Activated T-helper 1 cell treated with anti-CD3 and anti-CD28 coated beads, Interleukin-2, amount 50 U/mL, for 16 hours (primary cell): ENCODE data around the gene SYNGR4.

Experiments
- DNase-seq, 2 donors: peaks; one replicate each; pipeline ENCODE4 v3.0.0-alpha.2; 2020; ENCODE audit warnings: low read depth in 1 of 2, low spot score in 1 of 2

The SYNGR4 gene

DNA sequence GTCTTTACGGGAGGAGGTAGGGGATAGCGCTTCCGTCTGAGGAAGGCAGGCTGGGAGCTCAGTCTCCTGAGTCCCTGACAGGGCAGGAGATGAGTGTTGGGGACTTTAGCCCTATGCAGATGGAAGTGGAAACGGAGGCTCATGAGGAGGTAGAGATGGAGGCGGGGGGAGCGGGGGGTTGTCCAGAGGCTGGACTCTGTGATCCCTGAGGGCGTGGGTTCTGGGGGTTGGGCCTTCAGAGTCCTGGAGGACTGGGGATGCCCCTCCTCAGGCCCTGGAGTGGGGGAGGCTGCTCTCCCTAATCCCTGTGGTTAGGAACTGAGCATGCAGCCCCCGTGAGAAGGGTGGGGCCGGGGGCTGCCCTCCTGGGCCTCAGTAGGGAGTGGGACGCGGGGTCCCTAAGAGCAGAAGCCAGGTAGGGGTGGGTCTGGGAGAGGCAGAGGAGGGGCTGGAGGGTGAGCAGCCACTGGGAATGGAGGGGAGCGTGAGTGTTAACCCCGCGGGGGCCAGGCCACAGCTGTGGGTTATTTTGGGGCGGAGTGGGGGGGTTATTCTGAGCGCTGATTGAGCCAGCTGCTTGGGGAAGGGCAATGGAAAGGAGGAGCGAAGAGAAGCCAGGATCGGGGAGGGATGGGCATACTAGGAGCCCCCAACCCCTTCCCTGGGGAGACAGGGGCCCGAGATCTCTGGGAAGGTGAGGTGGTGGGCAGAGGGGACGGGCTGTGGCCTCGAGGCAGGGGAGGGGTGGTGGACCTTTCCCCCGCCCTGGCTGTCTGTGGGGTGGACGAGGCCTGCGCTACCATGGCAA lies 32.1 kb downstream of the SYNGR4 start:
- no peak for DNase-seq

DNA sequence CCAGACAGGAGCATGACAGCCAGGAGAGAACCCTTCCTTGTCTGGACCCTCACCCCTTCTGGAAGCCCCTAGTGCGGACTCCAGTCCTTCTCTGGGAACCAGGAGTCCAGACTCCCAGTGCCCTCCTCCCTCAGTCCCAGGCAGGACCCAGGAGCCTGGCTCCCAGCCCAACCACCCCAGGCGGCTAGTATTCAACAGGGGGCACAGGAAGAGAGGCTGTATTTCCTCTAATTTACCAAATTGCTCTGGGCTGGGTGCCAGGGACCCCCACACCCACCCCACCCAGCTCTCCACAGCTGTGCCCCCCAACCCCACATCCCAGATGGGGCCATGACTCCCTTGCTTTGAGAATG lies 32.6 kb downstream of the SYNGR4 start:
- DNase-seq, result no peak

- no peak for DNase-seq
Observed at GRCh38 chr19:48397263-48398101, 33.3 kb downstream of the SYNGR4 start.

DNA sequence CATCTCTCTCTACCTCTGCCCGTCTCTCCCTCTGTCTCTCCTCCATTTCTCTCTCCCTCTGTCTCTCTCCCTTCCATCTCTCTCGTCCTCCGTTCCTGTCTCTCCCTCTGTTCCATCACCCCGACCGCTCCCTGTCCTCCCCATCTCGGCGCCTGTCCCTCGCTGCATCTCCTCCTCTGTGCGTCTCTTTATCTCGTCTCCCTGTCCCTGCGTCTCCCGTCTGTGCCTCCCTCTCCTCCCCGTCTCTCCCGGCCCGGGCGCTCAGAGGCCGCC lies 33.9 kb downstream of the SYNGR4 start:
- DNase-seq, result no peak

GRCh38 chr19:48398375-48399235 lies 34.4 kb downstream of the SYNGR4 start:
- peak; percentile 78 to 81 for DNase-seq

GRCh38 chr19:48400018-48400742 lies 36.0 kb downstream of the SYNGR4 start:
- no peak for DNase-seq

DNA sequence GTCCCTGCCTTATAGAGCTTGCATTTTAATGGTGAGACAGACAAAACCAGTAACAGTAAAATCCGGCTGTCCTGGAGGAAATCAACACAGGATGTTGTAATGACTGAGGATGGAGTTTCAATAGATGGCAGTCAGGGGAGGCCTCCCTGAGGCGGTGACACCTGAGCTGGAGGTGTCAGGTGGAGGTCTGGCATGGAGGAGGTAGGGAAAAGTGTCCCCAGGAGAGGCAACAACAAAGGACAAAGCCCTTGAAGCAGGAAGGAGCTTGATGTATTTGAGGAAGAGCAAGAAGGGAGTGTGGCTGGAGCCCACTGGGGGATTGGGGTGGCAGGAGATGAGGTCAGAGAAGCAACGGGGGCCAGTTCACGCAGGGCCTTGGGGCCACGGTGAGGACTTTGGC lies 37.1 kb downstream of the SYNGR4 start:
- DNase-seq, result no peak

DNA sequence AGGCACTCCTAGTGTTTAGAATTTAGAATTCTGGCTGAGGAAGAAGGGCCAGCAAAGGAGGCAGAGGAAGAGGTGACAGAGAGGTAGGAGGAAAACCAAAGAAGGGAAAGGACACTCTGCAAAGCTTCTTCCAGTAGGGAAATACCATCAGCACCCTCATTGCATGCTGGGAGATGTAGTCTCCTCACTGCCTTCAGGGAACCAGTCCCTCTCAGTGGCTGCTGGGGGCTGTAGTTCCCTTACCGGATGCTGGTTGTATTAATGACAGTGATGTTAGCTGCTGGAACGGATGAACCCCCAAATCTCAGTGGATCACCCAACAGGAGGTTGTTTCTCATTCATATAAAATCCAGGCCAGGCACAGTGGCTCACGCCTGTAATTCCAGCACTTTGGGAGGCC lies 39.4 kb downstream of the SYNGR4 start:
- DNase-seq, result no peak

DNA sequence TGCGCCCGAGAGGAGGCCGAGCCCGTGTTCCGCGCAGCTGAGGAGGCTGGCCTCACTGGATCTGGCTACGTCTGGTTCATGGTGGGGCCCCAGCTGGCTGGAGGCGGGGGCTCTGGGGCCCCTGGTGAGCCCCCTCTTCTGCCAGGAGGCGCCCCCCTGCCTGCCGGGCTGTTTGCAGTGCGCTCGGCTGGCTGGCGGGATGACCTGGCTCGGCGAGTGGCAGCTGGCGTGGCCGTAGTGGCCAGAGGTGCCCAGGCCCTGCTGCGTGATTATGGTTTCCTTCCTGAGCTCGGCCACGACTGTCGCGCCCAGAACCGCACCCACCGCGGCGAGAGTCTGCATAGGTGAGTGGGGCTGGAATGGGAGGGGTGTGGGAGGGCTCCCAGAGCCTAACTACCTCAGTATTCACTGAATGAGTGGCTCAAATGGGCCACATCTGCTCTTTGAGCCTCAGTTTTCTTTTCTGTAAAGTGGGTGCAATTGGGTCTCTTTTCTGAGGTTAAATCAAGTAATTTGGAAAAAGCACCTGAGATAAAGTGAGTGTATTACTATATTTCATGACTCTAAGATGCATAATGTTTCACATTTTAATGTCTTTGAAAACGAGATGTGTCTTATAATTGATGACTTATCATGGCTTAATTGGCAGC lies 41.0 kb downstream of the SYNGR4 start:
- DNase-seq, result no peak

DNA sequence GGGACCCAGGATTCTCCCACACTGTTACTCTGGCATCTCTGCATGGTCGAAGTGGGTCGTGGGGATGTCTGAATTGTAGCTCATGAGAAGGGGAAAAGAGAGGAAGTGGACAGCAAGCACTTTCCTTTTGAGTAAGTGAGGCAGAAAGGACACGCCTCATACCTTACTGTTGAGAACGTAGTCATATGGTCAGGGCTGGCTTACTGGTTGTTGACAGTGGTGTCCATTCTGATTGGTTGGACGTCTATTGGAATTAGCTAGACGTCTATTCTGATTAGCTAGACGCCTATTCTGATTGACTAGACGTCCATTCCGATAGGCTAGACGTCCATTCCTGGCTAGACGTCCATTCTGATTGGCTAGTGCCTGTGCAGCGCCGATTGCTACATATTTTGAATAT lies 41.7 kb downstream of the SYNGR4 start:
- DNase-seq, result no peak

GRCh38 chr19:48413879-48414587 lies 49.9 kb downstream of the SYNGR4 start:
- DNase-seq, result no peak

GRCh38 chr19:48415395-48415794 lies 51.2 kb downstream of the SYNGR4 start:
- DNase-seq, result peak in 1 of 2 donors; percentile 47

DNA sequence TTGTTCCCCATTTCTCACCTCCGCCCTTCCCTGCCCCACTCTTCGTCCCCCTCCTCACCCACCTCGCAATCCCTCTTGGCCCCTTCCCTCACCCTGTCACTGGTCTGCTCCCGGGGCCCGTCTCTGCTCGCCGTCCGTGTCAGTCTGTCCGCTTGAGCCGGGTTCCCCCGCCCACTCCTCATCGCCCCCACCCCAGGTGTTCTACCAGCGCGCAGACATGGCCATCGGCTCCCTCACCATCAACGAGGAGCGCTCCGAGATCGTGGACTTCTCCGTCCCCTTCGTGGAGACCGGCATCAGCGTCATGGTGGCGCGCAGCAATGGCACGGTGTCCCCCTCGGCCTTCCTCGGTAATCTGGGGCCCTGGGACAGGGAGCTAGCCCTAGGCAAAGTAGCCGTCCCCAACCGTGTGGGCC lies 51.6 kb downstream of the SYNGR4 start:
- no peak for DNase-seq

- DNase-seq, result no peak
Observed at GRCh38 chr19:48417421-48417820, 53.3 kb downstream of the SYNGR4 start.

DNA sequence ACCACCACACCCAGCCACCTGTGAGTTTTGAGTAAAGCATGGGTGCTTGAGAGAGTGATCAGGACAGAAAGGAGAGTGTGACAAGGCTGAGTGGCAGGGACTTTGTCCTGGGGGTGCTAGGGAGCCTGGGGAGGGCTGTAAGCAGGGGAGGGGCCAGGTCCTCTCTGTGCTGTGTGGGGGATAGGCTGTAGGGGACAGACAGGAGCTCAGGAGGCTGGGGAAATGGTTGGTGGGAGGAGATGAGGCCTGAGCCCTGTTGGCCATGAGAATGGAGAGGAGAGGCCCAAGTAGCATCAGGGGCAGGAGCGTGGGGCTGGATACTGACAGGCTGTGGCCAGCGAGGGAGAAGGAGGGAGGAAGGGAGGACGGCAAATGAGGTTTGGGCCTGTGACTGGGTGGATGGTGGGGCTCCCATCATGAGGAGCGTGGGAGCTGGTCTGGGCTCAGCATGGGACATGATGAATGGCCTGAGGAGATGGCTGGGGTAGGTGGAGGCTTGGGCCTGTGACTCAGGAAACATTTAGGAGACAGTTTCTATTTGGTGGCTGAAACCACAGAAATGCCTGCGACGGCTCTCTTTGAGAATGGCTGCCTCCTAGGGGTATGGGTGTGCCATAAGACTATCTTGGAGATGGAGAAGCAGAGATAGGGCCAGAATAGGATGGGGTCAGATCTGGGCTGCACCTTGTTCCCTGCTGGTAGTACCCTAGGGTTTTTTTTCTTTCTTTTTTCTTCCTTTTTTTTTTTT lies 54.3 kb downstream of the SYNGR4 start:
- DNase-seq, result no peak

DNA sequence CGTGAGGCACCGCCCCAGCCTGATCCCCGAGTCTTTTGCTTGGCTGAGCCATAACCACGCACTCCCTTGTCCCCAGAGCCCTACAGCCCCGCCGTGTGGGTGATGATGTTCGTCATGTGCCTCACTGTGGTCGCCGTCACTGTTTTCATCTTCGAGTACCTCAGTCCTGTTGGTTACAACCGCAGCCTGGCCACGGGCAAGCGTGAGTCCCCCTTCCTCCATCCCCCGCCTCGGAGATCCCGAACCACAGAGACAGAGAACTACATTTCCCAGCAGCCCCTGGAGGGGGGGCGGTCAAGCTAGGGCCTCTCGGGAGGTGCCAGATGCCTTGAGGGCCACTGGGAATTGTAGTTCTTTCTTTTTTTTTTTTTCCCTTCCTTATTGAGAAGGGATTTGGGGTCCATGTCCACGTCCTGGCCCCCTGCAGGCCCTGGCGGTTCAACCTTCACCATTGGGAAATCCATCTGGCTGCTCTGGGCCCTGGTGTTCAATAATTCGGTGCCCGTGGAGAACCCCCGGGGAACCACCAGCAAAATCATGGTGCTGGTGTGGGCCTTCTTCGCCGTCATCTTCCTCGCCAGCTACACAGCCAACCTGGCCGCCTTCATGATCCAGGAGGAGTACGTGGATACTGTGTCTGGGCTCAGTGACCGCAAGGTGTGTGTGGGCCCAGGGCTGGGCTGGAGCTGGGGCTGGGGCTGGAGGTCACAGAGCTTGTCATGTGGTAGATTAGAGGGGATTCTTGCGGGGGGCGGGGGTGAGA lies 55.2 kb downstream of the SYNGR4 start:
- peak; percentile 25 to 51 for DNase-seq

GRCh38 chr19:48421548-48421947 lies 57.4 kb downstream of the SYNGR4 start:
- DNase-seq, result no peak

- DNase-seq, result no peak
Observed at GRCh38 chr19:48424694-48425219, 60.6 kb downstream of the SYNGR4 start.
